Measurements from ENCODE around the gene ITGA7.
A peak's percentile ranks its signal among the peaks of the same experiment; 100 is the strongest.

The ITGA7 gene

DNA sequence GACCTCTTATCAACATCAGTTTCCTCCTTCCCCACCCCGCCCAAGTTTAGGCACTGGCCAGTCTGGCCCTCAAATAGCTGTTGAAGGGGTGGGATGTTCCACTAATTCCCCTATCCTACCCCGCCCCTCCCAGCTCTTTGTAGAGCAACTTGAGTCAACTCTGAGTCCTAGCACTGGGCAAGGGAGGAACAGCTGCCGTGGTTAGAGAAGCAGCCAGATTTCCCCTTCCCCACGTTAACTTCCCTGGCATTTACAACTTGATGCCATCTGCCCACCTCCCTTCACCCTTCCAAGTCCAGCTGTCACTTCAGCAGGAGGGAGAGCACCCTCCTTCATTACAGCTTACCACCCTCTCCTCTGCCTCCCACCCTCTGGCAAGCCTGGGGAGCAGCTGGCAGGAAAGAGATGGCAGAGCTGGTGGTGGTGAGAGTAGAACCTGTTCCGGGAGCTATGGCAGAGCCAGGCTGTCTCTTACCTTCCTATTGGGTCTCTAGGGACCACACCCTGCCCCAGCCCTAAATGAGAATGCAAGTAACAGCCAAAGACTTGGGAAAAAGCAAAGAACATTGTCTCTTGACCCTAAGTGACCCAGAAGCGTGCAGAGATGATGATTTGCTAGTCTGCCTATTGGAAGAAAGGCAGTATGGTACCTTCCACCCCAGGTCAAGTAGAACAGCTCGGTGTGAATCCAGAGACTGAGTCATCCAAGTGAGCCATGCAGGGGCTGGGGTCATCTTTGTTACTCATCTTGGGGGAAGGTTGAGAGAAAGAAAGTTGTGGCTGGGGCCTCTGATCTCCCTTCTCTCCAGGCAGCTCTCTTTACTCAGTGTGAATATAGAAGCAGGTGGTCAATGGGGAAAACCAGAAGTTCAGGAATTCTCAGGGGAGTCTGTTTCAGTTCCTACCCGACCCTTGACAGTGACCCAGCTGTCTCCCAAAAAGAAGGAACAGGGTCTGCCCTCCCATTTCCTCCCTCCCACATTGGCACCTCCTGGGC lies 9.6 kb upstream of the ITGA7 start:
- peak; percentile 57 to 71 (median 71) for DNase-seq

DNA sequence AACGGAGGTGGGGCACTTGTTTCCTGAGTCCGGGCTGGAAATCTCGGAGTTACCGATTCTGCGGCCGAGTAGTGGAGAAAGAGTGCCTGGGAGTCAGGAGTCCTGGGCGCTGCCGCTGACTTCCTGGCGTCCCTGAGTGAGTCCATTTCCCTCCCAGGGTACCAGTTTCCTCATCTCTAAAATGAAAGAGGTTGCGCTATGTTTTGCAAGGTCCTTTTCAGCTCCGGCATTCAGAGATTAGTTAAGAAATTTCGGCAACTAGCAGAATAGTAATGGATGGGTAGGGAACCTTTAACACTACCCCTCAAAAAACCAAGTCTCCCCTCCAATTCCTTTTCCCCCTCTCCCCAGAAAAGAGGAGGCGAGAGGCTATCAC lies 8.9 kb upstream of the ITGA7 start:
- DNase-seq = no peak

DNA sequence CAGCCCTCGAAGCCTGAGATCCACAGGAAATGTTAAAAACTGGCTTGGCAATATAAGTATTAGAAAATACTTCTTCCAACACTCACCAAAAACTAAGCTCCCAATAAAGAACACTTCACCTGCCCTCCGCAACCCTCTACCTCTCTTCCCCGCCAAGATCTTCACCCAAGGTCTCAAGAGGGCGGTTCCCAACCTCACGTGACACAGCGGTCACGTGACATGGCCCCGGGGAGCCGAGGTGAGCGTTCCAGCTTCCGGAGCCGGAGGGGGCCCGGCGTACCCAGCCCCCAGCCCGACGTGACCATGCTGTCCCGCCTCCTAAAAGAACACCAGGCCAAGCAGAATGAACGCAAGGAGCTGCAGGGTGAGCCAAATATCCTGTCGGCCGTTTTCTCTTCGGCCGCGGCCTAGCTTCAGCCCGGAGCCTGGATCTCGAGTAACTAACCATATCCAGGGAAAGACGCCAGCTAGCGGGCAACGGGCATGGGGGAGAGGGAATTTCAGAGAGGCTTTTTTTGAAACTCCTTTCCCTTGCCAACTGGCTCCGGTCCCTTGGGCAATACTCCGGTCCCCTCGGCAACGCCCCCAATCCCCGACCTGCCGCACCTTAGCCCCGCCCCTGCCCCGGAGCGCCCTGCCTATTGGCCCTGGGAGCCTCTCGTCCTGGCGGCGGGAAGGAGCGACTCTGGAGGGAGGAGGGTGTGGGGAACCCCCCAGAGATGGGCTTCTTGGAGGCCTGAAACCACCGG lies 8.3 kb upstream of the ITGA7 start, which contains the start of gene BLOC1S1:
BLOC1S1 (plus strand) TSS at position 214 of the 749 bp plus-strand sequence; CDS start at position 220, 6 bp downstream.
- DNase-seq = peak; percentile 75 to 90 (median 82)

DNA sequence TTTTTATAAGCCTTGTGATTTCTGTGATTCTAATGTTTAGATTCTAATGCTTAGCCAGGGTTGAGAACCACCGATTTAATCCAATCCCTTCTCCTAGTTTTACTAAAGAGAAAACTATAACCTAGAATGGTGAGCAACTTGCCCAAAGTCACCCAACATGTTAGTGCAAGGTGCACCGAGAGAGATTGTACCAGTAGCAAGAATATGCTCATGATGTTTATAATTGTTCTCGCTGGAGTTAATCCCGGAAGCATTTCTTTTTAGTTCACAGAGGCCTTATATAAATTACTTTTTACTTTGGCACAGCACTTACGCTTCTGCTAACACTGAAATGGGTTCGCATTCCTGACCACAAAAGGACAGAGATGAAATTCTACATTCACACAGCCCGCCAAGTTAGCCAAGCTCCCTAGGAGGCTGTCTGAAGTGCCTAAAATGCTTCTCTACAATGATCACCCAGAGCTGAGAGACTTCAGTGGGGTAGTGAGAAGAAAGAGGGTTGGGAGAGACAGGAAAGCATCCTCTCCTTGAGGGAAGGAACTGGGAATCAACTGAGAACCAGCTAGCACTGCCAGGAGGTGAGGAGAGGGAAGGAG lies 7.6 kb upstream of the ITGA7 start:
- no peak for DNase-seq

DNA sequence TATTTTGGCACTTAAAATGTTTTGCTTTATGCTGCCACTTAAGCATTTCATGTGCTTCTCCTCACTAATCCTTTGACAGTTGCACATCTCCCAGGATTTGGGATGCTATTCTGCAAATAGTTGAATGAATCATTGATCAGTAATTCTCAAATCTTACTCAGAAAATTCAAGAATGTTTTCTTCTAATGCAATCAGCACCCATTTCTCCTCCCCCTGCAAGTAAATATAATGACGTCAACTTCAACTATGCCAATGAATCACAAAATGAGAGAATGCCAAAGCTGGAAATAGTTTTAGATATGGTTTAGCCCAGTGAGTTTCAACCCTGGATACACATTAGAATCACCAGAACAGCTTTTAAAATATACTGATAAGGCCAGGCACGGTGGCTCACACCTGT lies 6.0 kb upstream of the ITGA7 start:
- no peak for DNase-seq

DNA sequence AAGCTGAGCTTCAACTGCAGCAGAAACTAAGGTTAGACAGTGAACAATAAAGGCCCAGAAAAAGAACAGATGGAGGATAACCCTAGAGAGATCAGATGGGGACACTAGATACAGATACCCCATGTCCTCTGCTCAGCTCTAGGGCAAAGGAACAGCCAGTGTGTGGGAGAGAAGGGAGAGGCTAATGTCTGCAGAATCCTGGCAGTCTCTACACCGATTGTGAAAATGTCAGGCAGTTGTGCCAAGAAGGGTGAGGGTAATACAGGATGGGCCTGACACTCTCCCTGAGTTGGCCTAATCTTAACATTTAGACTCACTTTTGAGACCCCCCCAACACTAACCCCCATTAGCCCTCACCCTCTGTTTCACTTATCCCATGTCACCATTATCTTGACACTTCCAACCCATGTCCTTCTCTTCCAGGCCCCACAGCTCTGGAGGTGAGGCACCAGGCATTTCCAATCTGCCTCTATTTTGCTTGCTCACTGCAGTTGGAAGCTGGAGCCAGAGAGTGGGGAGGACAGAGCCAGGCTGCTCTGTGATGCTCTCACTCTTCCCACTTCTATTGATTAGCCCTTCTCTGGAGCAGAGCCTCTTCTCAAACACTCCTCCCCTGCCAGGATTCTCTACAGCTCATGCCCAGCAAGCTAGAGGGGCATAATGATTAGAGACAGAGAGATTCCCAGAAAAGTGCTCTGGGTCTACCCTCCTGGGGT lies 5.2 kb upstream of the ITGA7 start:
- DNase-seq = no peak

DNA sequence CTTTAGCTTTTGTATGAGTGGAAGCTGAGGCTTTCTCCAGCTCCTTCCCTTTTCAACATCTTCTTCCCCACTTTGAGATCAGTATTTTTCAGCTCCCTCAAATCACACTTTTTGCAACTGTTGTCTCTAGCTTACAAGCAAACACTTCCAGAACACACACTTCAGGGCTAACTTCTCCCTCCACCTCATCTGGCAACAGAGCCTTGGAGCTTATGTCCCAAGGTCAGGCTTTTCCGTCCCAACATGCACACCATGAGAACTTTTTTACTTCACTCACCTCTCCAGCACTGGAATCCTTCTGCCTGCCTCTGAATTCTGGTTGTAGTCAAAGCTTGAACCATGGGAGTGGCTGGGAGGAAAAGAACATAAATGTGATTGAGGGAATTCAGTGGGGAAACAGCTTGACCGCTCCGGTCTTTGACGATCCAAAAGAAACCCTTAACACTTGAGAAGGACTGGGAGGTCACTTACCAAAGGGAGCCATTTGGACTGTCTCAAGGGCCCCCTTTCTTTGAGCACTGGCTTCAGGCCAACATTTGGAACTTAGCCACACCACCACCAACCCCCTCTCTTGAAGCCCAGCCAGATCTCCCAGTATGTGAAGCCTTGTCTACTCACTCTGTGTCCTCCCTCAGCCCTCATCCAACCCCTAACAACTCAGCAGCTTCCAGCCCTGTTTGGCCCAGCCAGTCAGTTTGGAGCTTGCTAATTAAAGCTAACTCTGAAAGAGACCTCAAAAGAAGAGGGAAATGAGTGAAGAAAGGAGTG lies 4.3 kb upstream of the ITGA7 start:
- DNase-seq = no peak

DNA sequence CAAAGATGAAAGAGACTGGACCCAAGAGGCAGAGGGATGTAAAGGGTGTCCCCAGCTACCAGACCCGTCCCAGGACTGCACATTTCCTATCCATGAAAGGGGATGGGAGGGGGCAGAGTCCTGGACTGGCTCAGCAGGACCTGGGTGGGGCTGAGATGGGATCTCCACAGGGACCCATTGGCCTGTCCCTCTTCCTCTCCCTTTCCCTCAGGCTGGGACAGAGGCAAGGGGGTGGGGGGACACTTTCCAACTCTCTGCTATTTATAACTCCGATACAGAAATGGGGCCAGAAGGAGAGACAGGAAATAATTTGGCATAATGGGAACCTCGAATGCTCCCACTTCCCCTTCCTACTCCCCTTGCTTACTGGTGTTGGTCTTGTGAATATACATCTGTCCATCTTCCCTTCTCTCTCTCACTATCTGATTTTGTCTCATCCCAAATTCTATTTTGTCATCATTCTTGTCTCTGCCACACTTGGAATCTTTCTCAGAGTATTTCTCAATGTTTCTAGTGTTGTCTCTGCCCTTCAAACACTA lies 1.1 kb upstream of the ITGA7 start:
- peak in 2 of 3 donors; percentile 36 to 40 for DNase-seq

DNA sequence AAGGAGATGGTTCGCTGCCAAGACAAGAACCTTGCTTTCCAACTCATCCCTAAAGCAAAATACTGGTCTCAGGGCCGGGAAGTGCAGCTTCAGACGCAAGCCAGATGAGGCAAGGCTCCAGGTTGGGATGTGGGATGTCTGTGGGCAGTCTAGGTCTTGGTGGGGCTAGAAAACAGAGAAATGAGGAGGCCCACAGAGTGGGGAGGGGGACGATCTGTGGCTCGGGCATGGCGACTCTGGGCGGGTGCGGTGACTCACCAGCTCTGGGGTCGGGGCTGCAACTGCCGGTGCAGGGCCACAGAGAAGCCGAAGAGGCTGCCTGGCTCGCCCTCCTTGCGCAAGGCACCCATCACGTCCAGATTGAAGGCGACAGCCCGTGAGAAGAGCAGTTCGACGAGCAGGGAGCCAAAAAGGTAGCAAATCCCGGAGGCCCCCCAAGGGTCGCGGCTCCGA lies 459 bp downstream of the ITGA7 start:
- DNase-seq = no peak

DNA sequence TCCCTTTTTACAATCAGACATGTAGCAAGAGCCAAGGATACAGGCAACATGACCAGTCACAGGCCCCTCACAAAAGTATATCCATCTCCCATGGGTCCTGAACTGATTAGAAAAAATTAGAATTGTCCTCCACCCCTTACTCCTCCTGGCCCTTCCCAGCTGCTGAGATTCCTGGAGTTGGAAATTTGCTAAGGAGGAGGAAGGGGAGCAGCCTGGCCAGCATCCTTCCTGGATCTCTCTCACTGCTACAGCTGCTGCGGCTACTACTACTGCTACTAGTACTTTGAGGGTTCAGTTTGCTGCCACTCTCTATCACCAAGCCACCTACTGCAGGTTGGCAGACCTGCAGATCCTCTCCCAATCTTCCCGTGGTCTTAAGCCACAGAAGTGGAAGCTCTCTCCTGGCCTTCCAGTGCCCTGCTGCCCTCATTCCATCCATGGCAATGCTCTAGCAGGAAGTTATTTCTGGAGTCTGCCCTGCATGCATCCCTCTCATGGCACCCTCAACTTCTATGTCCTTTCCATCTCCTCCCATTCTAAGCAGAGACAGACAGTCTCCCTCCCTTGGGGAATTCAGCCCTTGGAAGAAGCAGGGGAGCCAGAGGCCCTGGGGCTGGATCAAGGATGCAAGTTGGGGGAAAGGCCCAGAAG lies 1.0 kb downstream of the ITGA7 start:
- DNase-seq = no peak

DNA sequence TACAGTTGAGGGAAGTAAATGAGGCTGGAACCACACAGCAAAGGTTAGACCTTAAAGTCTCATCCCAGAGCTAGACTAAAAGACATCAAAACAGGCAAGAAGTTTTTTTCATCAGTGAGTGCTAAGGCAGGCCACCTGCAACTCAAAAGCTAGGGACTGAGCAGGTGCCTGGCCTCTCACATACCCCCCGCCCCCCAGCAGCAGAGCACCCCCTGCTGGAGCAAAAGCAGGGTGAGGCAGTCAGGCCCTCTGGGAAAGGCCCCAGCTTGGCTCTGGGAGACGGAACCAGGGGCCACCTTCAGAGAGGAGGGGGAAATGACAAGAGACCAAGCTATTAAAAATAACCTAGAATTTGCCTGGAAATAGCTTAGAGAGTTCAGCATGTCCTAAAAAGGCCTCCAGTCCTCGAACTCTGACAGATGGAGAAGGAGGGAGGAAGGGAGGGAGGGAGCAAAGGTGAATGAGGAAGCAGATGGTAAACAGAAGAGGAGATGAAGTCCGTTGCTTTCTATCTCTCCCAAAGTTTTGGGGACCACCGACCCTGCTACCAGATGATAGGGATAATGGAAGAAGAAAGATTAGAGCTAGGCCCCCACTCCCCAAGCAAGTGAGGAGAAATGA lies 1.8 kb downstream of the ITGA7 start:
- DNase-seq = peak in 1 of 3 donors; percentile 58

DNA sequence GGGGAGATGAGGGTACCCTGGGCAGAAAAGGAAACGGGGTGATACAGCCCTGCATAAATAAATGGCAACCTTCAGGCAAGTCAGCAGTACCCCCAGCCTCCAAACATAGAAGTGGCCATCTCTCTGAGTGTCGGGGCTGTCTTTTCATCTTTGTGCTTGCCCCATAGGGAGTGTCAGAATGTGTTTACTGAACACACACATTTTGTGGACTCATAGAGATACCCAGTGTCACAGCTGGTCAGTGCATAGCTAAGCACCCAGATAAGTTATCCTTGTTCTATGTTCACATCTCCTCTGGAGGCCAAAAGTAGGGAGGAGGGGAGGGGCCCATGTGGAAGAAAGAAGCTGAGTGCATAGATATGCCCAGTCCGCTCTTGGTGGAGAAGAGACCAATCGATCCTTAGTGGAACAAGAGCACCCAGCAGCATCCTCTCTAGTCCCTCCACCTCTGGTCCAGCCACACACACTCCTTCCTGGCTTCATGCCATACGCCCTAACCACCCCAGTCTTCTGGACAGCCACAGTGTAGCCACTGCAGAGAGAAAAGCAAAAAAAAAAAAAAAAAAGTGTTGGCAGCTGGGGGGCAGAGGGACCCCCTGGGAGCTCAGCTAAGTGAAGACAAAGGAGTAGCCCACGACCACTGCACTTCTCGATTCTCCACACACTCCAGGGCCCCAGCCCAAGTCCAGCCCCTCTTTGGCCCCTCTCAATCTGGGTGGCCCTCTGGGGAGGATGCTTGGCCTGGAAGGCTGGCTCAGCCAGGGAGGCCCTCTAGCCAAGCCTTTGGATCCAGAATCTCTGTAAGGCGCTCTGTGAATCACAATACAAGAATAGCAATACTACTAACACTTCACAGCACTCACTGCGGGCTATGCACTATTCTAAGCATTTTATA lies 2.6 kb downstream of the ITGA7 start:
- no peak for DNase-seq

DNA sequence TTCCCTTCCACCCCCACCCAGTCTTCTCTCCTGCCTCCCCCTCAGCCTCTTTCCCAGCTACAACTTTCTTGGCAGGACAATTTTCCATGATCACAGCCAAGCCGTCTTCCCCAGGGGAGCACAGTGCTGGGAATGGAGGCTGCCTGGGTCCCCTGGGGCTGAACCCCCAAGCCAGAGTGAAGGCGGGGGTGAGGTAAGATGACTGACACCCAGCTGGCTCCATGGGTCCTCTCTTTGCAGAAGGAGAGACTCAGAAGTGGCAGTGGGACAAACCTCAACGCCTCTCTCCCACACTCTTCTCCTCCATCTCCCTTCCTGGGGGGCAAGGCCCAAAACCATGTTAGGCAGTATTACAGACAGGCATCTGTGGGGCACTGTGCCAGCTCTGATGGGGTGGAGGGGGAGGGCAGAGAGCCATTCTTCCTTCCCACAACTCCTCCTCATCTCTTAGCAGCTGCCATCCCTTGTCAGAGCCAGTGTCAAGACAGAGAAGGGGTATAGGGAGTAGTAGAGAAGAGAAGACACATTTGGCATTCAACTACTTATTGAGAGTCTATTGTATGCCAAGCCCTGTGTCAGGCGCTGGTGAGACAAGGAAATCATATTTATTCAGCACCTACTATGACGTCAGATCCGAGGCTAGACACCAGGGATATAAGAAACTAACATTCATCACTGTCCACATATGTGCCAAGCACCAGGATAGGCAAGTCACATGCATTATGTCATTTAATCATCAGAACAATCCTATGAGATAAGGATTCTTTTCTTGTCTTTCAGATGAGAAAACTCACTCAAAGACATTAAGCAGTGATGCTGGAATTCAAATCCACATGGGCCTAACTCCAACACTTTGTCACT lies 3.6 kb downstream of the ITGA7 start:
- no peak for DNase-seq

DNA sequence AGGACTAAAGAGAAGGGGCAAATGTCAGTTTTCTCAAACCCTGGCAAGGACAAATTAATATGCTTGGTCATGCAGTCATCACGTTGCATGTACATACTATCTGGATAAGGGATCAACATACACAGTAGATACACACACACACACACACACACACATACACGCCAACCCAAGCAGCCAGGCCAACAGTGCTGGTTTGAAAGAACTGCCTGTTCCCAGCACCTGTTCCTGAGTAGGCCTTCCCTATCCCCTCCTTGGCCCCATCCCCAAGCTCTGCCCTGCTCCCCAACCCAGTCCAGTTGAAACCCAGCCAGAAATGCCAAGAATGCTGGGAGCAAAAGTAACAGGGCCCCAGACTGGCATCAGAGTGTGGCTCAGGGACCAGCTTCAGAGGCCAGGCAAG lies 4.4 kb downstream of the ITGA7 start:
- DNase-seq = no peak

DNA sequence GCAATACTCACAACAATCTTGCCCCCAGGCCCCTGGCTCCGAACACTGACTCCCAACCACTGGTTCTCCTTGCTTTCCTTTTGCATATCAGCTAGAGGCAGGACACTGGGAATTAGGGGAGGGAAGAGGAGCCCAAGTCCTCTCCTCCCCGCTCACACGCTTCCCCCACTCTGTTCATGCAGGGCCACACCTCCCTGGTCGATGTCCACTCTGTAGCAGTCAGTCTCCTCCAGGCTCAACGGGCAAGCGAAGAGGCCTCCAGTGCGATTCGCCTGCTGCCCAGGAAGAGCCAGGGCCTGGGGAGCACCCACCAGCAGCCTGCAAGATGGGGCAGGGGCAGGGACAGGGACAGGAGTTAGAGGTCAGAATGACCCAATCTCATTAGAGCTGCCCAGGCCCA lies 4.8 kb downstream of the ITGA7 start:
- no peak for DNase-seq

DNA sequence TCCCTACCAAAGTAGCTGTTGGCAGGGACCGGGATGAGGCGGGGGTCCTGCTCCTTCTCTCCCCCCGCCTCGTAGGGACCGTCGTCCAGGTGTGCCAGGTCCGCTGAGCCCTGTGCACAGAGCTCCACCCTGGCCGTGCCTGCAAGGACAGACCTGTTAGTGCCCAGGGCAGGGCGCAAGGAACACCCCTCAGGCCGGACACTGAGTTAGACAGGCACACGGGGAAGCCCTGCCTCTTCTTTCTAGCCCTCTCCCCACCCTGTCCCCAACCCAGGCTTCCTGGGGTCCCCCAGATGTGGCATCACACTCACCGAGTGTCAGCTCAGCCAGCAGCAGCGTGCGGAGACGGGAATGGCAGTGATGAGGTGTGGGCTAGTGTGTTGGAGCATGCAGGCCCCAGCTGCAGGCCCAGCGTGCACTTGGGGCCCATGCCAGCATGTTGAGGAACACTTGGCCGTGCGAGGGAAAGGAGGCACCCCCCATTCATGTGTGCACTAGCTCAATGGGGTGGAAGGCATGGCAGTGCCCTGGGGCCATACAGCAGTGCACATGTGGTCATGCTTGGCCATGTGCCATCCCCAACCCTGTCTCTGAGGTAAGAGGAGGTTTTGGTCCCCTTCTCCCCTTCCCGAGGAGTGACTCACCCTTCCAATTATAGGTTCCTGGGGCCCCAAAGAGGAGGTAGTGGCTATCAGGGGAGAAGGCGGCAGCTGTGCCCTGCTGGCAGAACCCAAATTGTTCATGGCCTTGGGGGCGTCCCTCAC lies 7.3 kb downstream of the ITGA7 start:
- no peak for DNase-seq

DNA sequence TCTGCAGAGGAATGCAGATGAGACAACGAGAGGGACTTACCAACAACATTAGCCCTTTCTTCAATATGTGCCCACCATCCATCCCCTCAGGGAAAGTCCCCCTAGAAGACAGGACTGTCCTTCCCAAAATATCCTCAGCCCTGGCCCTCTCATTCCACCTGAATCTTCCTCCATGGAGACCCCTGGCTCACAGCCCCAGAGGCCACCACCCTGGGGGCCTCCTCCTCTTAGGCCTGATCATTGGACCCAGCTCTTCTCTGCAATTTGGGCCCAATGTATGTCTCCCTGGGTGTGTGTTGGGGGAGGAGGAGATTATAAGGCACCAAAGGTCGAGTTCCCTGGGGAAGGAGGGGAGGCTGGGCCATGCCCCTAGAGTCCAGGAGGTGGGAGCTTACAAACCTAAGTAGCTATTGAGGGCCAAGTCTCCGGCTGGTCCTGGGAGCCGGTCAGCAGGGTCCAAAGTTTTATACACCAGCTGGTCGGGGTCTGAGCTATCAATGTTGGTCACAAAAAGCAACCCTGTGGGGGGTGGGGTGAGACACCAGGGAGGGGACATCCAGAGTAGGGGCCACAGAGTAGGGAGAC lies 8.1 kb downstream of the ITGA7 start:
- DNase-seq = no peak
